ENCODE data around the gene DPM1.
A peak's percentile ranks its signal among the peaks of the same experiment; 100 is the strongest.

The DPM1 gene

DNA sequence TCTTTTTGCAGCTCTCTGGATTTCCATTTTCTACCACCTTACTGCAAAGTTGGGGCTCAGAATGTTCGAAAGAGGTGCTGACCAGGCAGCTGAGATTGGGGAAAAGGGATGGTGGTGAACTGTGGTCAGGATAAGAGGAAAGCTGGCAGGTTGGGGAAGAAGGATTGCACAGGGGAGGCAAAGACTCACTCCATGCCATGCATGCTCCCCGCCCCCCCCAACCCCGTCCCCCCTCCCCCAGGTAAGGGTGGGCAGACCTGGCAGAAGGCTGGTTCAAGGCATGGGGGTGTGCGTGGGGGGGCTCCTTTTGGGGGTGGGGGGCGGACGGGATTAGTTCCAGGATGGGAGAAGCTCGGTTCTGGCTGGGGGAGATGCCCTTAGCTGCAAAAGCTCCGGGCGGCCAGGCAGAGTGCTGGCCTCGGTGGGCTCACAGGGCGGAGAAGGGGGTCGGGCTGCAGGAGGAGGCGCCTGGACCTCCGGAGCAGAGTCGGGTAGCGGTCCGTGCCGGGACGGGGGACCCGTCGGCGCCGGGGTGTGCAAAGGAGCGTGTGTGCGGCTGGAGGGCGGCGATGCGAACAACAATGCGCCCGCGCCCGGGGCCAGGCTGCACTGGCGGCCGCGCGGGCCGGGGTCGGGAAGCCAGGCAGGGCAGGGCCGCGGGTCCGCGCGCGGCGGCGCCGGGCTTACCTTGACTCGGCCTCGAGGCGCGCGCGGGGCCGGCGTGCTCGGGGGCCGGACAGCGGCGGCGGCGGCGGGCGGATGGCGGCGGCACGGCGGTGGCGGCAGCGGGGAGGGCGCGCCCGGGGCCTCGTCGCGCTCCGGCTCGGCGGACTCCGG lies 28.0 kb downstream of the DPM1 start:
- DNase-seq (ENCODE audit: low spot score) = peak; percentile 26

DNA sequence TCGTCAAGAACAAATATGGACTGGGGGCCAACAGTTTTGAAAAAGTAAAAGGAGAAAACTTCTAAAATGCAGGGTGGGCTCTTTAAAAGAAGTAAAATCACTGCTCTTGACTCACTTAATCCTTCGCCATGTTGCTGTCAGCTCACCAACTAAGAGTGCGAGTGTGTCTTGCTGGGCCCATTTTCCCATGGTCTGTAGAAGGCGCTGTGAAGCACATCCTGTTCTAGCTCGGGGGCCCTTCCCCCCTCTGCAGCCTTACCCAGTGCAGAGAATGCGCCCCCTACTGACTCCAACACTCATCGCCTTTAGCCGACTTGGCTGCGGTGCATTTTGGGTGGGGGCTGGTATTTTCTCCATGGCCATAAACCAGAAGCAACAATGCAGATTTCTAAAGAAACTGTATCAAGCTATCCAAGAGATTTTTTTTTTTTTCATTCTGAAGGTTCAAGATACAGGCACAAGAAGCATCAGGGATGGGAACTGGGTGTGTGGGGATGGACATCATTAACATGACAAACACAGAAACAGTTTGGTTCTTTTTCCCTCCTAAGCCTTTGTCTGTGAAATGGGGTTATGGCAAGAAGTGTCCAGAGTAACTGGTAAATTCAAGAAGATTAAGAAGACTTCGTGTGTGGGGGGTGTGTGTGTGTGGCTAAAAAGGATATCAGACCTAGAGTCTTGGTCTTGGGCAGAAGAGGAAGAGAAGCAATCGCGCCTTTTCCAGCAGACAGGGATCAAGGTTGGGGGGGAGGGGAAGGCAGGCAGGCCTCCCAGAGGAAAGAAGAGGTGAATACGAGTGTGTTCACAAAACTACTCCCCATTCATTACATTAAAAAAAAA lies 28.8 kb downstream of the DPM1 start:
- DNase-seq (ENCODE audit: low spot score) = peak; percentile 95

DNA sequence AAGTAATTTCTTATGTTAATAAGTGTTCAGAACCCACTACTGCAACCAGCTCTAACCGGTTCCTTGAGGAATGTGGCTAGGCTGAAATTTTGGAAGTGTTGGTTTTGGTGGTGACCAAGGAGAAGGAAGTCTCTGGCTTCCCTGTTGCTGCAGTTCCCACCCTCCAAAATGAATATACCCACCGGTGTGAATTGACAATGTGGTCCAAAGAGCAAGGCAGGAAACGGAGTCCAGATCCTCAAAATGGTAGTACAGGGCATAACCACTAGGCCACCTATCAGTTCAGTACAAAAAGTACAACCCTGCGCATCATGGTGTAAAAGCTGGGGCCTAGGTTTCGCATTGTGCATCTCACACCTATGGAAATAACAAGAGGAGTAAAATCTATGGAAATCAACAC lies 29.9 kb downstream of the DPM1 start:
- no peak for DNase-seq (ENCODE audit: low spot score)

DNA sequence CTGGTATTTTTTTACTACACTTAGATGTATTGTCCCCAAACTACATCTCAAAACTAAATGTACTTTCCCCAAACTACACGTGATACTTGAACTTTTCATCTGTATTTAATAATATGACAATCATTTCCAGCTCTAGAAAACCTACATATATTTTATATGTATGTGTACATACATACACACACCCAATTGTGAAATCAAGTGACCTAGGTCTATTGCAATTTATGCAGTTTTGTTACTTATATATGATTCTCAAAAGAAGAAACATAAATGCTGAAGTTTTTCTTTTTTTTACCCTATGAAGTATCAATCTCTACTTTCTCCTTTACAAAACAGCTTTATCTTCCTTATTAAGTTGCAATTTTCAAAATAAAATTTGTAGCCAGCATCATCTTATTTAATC lies 31.8 kb downstream of the DPM1 start:
- no peak for DNase-seq (ENCODE audit: low spot score)

DNA sequence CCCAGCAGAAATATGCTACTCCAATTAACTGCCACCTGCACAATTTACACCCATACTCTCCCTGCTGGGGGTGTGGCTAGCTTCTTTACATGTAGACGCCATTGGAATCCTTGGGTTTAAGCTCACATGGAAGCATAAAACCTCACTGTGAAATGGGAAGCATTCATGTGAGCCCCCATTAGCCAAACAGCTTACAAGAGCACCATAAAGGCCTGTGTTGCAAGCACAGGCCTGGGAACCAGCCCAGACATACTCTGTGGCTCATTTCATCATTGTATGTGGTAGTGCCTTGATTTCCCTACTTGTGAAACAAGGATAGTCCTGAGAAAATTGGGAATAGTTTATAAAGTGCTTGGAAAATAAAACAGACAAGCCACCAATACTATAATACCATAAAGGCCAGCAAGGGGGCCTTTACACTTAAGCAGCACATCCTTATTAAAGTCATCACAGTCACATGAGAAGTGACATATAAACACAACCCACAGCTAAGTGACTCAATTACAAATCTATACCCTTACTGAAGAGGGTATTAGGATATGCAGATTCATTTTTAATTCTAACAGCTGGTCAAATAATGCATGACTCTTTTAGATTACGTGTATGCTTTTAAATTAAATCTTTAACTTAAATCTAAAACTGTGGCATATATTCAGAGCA lies 33.9 kb downstream of the DPM1 start:
- DNase-seq (ENCODE audit: low spot score) = no peak

DNA sequence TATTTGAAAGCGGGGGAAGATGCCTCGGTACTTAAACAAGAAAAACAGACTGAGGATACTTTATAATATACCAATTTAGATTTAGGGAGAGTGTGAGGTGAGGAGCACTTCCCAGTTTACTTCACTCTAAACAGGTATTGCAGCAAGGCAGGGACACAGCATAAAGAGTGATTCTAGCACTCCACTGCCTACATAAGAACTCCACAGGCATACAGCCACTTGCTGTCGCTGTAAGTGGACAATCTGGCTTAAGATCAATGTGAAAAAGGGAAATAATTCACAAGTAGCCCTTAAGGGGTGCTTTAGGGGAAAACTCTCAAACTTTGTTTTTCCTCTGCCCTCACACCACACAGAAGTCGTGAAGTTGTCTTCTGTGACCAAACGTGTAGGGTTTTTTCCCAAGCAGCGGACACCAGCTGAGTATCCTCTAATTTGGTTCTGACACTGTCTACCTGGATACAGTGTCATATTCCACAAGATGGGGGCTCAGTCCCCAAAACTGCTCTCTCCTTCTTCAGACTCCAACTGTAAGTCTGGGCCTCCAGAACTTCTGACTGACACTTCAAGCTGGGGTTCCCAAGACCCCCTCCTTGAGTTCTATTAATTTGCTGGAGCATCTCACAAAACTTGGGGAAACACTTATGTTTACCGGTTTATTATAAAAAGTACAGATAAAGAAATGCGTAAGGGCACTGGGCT lies 36.4 kb downstream of the DPM1 start:
- DNase-seq (ENCODE audit: low spot score) = no peak

DNA sequence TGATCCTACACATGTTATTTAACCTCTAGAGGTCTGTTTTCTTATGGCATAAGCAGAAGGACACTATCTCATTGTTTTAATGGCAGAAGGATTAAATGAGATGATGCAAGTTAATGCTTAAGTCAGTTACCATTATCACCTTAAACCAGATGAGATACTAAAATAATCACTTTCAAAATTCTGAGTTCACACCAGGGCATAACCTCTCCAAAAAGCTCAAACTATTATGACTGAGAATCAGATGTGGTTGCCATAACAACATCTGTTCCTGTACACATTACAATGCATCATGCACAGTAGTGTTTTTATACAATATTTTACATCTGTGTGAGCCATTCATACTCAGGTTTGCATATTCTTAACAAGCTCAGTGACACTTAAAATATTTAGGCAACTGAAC lies 37.3 kb downstream of the DPM1 start:
- DNase-seq (ENCODE audit: low spot score) = no peak

DNA sequence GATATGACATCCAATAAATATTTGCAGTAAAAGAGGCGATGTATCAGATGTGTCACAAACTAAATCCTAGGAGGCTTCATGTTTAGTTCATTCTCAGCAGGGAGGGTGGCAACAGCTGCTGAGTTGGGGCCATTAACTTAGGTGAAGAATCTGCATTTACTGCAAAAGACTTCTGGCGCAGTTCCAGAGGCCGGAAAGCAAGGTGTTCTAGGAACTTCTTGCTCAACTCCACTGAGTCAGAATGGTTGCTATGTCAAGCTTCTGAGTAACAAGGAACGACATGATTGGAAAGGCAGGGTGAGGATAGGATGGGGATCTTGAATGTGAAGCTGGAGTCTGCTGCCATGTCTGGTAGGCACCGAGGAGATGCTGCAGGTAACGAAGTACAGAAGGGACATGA lies 38.8 kb downstream of the DPM1 start:
- no peak for DNase-seq (ENCODE audit: low spot score)

DNA sequence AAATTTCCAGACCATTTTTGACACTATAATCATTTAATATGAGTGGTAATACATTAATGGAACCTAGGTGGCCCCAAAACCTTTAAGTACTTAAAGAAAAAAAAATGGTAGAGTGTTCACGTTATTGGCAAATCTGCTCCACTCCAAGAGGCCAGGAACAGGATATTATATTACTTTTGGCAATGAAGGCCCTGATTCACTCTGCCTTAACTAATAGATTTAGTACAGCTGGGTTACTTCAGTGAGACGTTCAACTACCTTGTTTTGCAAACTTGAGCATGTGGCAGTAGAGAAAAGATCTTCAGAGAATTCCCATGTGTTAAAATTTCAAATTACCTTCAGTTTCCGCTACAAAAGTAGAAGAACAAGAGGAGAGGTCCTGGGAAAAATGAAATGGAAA lies 39.9 kb downstream of the DPM1 start:
- no peak for DNase-seq (ENCODE audit: low spot score)

DNA sequence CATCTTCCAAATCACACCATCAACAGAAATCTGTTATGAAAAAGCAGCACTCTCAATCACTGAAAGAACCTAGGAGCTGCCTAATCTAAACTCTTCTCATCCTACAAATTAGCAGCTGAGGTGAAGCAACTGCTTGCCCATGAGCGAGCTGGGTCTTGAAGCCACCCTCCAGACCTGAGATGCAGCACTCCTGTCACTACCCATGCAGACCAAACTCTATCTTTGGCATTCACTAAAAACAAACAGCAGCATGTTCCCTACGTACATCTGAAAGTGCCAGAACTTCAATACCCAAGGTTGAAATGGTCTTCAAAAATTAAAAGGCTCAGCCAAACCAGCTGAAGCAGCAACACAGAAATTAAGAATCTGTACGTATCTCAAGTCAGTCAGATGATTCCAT lies 41.4 kb downstream of the DPM1 start:
- no peak for DNase-seq (ENCODE audit: low spot score)

DNA sequence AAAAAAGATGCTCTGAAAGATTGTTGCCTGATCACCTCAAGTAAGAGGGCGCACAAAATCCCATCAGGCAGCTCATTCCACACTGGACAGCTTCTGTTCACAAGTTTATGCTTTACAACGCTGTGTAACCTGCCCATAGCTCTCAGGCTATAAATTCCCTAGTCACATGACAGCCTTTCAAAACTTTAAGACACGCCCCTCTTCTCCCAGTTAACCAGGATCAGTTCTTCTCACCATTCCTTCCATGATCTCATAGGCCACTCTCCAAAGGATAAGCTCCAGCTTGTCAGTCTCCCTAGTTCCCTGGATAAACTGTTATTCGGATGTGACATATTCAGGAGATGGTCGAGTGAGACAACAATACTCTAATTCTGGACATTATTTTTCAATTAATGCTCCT lies 42.1 kb downstream of the DPM1 start:
- no peak for DNase-seq (ENCODE audit: low spot score)

DNA sequence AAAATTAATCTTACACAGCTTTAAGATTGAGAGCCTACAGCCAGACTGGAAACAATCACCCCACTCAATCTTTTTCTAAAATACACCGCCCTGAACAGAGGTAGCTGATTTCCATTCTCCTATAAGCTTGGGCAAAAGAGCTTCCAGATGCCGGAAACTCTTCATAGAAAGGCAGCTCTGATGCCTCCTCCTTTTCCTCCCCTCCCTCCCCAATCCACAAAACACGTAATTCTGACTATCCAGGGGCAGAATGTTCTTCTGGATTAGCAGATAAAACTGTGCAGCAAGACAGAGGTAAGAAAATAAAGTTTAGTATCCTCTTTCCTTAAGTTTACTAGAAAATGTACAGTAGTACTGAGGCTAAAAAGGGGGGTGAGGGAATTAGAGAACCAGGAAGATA lies 42.9 kb downstream of the DPM1 start:
- DNase-seq (ENCODE audit: low spot score) = no peak

DNA sequence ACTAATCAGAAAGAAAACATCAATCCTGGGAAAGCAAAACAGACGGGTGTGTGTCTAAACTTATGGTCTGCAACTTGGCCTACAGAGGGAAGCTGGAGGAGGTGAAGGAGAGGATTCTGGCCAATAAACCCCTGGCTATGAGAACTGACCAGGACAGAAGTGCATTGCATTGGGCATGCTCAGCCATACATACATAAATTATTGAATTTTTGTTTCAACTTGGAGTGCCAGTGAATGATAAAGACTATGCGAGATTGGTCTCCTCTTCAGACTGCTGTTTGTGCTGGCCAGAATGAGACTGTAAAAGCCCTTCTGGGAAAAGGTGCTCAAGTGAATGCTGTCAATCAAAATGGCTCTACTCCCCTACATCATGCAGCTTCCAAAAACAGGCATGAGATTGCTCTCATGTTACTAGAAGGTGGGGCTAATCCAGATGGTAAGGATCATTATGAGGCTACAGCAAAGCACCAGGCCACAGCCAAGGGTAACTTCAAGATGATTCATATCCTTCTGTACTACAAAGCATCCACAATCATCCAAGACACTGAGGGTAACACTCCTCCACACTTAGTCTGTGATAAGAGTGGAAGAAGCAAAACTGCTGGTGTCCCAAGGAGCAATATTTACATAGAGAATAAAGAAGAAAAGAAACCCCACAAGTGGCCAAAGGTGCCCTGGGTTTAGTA lies 44.5 kb downstream of the DPM1 start:
- no peak for DNase-seq (ENCODE audit: low spot score)

DNA sequence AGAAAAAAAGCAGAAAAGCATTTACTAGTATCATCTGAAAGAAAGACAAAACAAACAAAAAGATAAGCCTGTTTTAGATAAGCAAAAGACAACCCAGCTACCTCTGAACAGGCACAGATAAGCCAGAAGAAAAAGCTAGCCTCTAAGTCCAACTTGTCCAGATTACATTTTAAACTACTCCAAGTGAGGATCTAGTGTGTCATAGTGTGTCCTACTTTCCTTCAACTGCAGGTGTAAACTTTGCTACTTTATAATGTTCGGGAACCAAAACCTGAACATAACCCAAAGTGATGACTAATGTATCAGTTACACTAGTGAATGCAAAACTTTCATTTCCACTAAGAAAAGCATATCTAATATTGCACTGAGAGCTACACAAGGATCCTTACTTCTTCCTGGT lies 46.6 kb downstream of the DPM1 start:
- DNase-seq (ENCODE audit: low spot score) = no peak

DNA sequence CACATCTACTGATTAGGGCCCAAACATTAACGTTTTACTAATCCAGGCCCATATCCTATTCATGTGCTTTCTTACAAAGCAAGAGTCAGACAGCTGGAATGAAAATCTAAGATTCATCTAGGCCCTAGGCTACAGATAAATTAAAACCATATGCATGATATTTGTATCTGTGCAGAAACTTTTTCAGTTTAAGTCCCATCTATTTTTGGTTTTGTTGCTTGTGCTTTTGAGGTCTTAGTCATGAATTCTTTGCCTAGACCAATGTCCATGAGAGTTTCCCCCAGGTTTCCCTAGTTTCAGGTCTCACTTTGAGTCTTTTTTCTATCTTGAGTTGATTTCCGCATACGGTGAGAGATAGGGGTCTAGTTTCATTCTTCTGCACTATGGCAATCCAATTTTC lies 47.3 kb downstream of the DPM1 start:
- DNase-seq (ENCODE audit: low spot score) = no peak

DNA sequence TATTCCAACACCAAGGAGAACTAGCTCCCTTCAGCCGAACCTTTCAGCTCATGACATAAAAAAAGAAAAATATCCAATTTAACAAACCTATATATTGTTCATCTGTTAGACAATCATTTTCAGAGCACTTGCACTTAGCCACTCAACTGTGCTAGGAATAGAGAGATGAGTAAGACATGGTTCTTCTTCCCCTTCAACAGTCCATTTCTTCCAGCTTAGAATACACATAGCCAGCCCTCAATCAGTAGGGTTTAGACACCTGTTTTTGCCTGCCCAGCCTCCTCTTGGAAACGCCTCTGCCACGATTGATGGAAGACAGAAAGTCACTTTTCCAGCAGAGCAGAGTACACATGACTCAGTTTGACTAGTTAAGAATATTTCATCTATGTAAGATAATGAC lies 48.9 kb downstream of the DPM1 start:
- no peak for DNase-seq (ENCODE audit: low spot score)

DNA sequence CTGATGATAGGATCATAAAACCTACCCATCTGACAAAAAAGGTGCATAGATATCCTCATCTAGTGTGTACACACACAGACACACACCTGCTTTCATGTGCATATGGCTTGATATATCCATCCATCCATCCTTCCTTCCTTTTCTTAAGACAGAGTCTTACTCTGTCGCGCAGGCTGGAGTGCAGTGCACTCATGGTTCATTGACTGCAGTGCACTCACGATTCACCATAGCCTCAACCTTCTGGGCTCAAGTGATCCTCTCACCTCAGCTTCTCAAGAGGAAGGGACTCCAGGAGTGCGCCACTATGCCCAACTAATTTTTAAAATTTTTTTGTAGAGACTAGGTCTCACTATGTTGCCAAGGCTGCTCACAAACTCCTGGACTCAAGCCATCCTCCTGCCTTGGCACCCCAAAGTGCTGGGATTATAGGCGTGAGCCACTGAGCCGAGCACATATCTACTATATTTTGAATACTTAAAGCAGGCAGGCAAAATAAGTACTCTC lies 54.2 kb downstream of the DPM1 start:
- DNase-seq (ENCODE audit: low spot score) = no peak

DNA sequence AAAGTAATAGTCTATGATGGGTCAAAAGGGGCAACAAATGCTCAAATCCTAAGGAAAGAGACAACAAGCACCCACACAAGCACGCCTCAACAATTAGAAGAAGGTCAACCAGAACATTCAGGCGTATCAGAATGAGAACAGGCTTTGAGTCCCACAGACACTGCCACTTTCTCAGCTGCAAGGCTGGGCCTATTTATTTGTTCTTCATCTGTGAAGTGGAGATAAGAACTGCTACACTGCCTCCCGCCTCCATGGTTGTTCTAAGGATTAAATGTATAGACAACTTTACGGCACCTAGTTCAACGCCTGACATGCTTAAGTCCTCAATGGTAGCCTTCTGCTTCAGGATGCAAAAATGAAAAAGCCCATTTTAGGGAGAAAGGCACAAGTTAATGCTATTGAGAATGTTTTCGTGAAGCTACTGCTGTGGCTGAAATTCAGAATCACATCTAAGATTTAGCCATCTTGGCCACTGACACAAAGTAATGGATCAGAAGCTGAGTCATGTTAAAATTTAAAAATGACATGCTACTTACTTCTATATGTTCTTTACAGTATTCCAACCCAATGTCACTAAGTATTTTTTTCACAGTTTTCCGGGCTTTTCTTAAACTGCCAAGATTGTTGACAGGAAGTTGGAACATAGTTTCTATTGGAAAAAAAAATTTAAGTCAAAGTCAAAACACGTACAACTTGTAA lies 54.8 kb downstream of the DPM1 start:
- DNase-seq (ENCODE audit: low spot score) = no peak

DNA sequence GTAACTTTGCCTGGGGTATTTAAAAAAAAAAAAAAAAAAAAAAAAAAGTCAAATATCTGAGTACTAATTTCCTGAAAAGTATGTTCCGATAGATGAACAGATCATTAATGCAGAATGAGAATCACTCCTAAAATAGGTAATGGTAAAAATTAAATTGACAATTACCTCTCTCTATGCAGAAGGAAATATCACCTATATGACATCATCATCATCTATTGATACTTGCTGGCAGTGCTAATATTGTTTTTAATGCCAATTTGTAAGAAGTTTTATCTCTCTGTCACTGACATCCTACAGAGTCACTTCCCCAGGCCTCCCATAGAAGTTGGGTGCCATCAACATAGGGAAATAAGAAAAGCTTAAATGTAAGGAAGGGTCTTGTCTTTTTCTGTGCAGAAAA lies 57.0 kb downstream of the DPM1 start:
- no peak for DNase-seq (ENCODE audit: low spot score)

DNA sequence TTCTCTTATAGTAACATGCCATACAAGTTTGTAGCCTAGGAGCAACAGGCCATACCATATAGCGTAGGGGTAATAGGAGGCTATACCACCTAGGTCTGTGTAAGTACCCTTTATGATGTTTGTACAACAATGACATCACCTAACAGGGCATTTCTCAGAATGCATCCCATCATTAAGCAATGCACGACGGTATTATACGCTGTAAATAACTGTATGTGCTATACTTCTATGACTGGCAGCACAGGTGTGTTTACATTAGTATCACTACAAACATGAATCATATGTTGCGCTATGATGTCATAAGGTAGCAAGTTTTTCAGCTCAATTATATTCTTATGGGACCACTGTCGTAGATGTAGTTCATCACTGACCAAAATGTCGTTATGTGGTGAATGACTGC lies 58.1 kb downstream of the DPM1 start:
- no peak for DNase-seq (ENCODE audit: low spot score)

DNA sequence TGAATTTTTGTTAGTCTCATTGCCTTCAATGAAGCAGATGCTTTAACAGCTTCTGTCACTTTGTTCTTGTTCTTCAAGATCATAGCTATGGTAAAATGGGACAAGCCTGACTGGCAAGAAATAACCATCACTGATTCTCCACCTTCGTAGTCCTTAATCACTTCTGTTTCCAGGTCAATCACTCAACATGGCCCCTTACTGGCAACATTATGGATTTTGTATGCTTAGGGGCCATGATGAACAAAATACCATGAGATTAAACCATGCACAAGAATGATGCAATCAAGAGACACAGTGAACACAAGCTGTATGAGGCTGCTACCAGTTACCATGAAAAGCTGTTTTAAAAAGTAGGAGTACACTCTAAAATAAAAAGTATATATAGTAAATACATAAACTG lies 59.9 kb downstream of the DPM1 start:
- no peak for DNase-seq (ENCODE audit: low spot score)

Measured in globus pallidus (tissue), 1 donor.